Lower leg skin (tissue), 3 donors: ENCODE results near the gene DOCK10.

Experiments used
- POLR2A ChIP-seq, 2 donors: fragments of 450-650 bp; IDR thresholded peaks; one replicate each; pipeline ENCODE4 v1.6.1; 2016 to 2017; ENCODE audit warnings: antibody characterized with exemption in 2 of 2, mild to moderate bottlenecking in 1 of 2, moderate library complexity in 1 of 2
- TF ChIP-seq, protein P1 (sequence below), 3 donors: fragments of 450-650 bp; IDR thresholded peaks; one replicate each; pipeline ENCODE4 v1.5.1; 2016; ENCODE audit warnings: antibody characterized with exemption in 3 of 3, mild to moderate bottlenecking in 3 of 3, moderate library complexity in 2 of 3

DNA sequence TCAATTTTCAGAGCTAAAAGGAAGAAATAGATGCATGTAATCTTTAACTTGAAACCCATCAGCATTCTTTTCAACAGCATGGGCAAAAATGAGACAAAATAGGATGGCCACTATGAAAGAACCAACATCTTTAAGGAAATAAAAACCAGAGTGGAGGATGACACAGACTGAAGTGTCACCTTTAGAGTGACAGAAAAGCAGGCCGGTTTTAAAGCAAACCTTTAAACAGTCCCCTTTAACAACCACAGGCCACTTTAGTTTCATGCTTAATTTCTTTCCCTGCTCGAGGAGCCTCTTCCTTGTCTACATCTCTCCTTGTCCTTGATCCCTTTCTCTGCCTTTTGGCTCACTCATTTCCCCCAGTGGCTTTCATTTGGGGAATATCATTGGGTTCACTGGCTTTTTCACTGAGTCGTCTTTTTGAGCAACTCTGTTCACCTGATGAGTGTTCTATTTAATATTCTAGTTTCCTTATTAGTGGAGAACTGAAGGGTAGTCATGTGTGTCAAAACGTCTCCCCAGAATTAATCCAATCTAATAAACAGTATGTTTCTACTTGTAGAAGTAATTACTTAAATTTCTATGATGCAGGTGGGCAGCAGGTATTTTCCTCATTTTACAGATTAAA lies 72.5 kb downstream of the DOCK10 start:
- TF ChIP-seq, protein P1, sequence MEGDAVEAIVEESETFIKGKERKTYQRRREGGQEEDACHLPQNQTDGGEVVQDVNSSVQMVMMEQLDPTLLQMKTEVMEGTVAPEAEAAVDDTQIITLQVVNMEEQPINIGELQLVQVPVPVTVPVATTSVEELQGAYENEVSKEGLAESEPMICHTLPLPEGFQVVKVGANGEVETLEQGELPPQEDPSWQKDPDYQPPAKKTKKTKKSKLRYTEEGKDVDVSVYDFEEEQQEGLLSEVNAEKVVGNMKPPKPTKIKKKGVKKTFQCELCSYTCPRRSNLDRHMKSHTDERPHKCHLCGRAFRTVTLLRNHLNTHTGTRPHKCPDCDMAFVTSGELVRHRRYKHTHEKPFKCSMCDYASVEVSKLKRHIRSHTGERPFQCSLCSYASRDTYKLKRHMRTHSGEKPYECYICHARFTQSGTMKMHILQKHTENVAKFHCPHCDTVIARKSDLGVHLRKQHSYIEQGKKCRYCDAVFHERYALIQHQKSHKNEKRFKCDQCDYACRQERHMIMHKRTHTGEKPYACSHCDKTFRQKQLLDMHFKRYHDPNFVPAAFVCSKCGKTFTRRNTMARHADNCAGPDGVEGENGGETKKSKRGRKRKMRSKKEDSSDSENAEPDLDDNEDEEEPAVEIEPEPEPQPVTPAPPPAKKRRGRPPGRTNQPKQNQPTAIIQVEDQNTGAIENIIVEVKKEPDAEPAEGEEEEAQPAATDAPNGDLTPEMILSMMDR (IDR thresholded peaks at IDR 0.05), result no peak
- TF ChIP-seq POLR2A (IDR thresholded peaks at IDR 0.05), result no peak
